Measurements from ENCODE around the gene PIGT. TPM values are rescaled to one million over a fixed set of nuclear protein-coding genes. Genes with fewer than 3 reads are reported as not detected.

PIGT gene
- total and polyA plus RNA-seq, 2 donors = 28.1 to 52.6 TPM

- no peaks in the 10 kb centered on the region for H3K4me1 ChIP-seq (ENCODE audit: control insufficient read depth in 2 of 2, insufficient read depth in 2 of 2, low read length in 2 of 2)
- no peaks in the 10 kb centered on the region for H3K9me3 ChIP-seq (ENCODE audit: control insufficient read depth in 2 of 2, insufficient read depth in 1 of 2, low read length in 1 of 2)
- WGBS = 94% methylated on average over 3 of the region's 3 CpGs
- H3K27me3 ChIP-seq (ENCODE audit: control insufficient read depth in 2 of 2, insufficient read depth in 1 of 2, low read length in 1 of 2) = no peaks in the 10 kb centered on the region
- no peaks in the 10 kb centered on the region for H3K36me3 ChIP-seq (ENCODE audit: control insufficient read depth in 2 of 2, insufficient read depth in 2 of 2, low read length in 1 of 2)
- no peak overlapping the region for H3K27ac ChIP-seq (ENCODE audit: low read depth in 1 of 2, low read length in 1 of 2)
- DNase-seq (ENCODE audit: low read depth in 6 of 9, low spot score in 9 of 9) = no peak
- H3K4me3 ChIP-seq (ENCODE audit: low read length in 2 of 2) = no peak overlapping the region
These were observed 23.2 kb upstream of the PIGT start for GRCh38 chr20:45392733-45393132.

- H3K27me3 ChIP-seq (ENCODE audit: control insufficient read depth in 2 of 2, insufficient read depth in 1 of 2, low read length in 1 of 2) = no peaks in the 10 kb centered on the region
- H3K4me3 ChIP-seq (ENCODE audit: low read length in 2 of 2) = no peak overlapping the region
- no peak overlapping the region for H3K27ac ChIP-seq (ENCODE audit: low read depth in 1 of 2, low read length in 1 of 2)
- no peaks in the 10 kb centered on the region for H3K4me1 ChIP-seq (ENCODE audit: control insufficient read depth in 2 of 2, insufficient read depth in 2 of 2, low read length in 2 of 2)
- DNase-seq (ENCODE audit: low read depth in 6 of 9, low spot score in 9 of 9) = no peak
- 89% methylated on average over 21 of the region's 21 CpGs for WGBS
- H3K36me3 ChIP-seq (ENCODE audit: control insufficient read depth in 2 of 2, insufficient read depth in 2 of 2, low read length in 1 of 2) = no peaks in the 10 kb centered on the region
- no peaks in the 10 kb centered on the region for H3K9me3 ChIP-seq (ENCODE audit: control insufficient read depth in 2 of 2, insufficient read depth in 1 of 2, low read length in 1 of 2)
These were observed 21.5 kb upstream of the PIGT start for GRCh38 chr20:45394221-45395113.

GRCh38 chr20:45395114-45395415 is 20.9 kb upstream of the PIGT start:
- no peaks in the 10 kb centered on the region for H3K4me1 ChIP-seq (ENCODE audit: control insufficient read depth in 2 of 2, insufficient read depth in 2 of 2, low read length in 2 of 2)
- H3K9me3 ChIP-seq (ENCODE audit: control insufficient read depth in 2 of 2, insufficient read depth in 1 of 2, low read length in 1 of 2) = no peaks in the 10 kb centered on the region
- H3K27me3 ChIP-seq (ENCODE audit: control insufficient read depth in 2 of 2, insufficient read depth in 1 of 2, low read length in 1 of 2) = no peaks in the 10 kb centered on the region
- H3K36me3 ChIP-seq (ENCODE audit: control insufficient read depth in 2 of 2, insufficient read depth in 2 of 2, low read length in 1 of 2) = no peaks in the 10 kb centered on the region
- no peak overlapping the region for H3K4me3 ChIP-seq (ENCODE audit: low read length in 2 of 2)
- DNase-seq (ENCODE audit: low read depth in 6 of 9, low spot score in 9 of 9) = no peak
- H3K27ac ChIP-seq (ENCODE audit: low read depth in 1 of 2, low read length in 1 of 2) = no peak overlapping the region
- WGBS = 95% methylated on average over 7 of the region's 7 CpGs

- Histone ChIP-seq H3K36me3 (ENCODE audit: control insufficient read depth in 2 of 2, insufficient read depth in 2 of 2, low read length in 1 of 2) (no peaks in the 10 kb centered on the region), H3K9me3 (ENCODE audit: control insufficient read depth in 2 of 2, insufficient read depth in 1 of 2, low read length in 1 of 2) (peaks cover 5 to 9% of the 10 kb centered on the region in 2 donors), H3K4me3 (ENCODE audit: low read length in 2 of 2) (no peak overlapping the region), H3K27ac (ENCODE audit: low read depth in 1 of 2, low read length in 1 of 2) (no peak overlapping the region), H3K27me3 (ENCODE audit: control insufficient read depth in 2 of 2, insufficient read depth in 1 of 2, low read length in 1 of 2) (peaks cover 5 to 6% of the 10 kb centered on the region in 2 donors), H3K4me1 (ENCODE audit: control insufficient read depth in 2 of 2, insufficient read depth in 2 of 2, low read length in 2 of 2) (no peaks in the 10 kb centered on the region)
- no peak for DNase-seq (ENCODE audit: low read depth in 6 of 9, low spot score in 9 of 9)
- 98% methylated on average over 1 of the region's 1 CpG for WGBS
These were observed 16.9 kb upstream of the PIGT start for GRCh38 chr20:45399018-45399417.

- H3K4me3 ChIP-seq (ENCODE audit: low read length in 2 of 2) = no peak overlapping the region
- H3K36me3 ChIP-seq (ENCODE audit: control insufficient read depth in 2 of 2, insufficient read depth in 2 of 2, low read length in 1 of 2) = no peaks in the 10 kb centered on the region
- peaks cover 5 to 20% of the 10 kb centered on the region in 2 donors for H3K27me3 ChIP-seq (ENCODE audit: control insufficient read depth in 2 of 2, insufficient read depth in 1 of 2, low read length in 1 of 2)
- peaks cover 0 to 3% of the 10 kb centered on the region in 2 donors for H3K4me1 ChIP-seq (ENCODE audit: control insufficient read depth in 2 of 2, insufficient read depth in 2 of 2, low read length in 2 of 2)
- H3K27ac ChIP-seq (ENCODE audit: low read depth in 1 of 2, low read length in 1 of 2) = no peak overlapping the region
- H3K9me3 ChIP-seq (ENCODE audit: control insufficient read depth in 2 of 2, insufficient read depth in 1 of 2, low read length in 1 of 2) = peaks cover 5 to 9% of the 10 kb centered on the region in 2 donors
- WGBS = 95% methylated on average over 6 of the region's 6 CpGs
- no peak for DNase-seq (ENCODE audit: low read depth in 6 of 9, low spot score in 9 of 9)
These were observed 15.5 kb upstream of the PIGT start for GRCh38 chr20:45400346-45401031.

- H3K27me3 ChIP-seq (ENCODE audit: control insufficient read depth in 2 of 2, insufficient read depth in 1 of 2, low read length in 1 of 2) = peaks cover 11 to 44% of the 10 kb centered on the region in 2 donors
- WGBS = 98% methylated on average over 1 of the region's 1 CpG
- H3K27ac ChIP-seq (ENCODE audit: low read depth in 1 of 2, low read length in 1 of 2) = no peak overlapping the region
- H3K4me1 ChIP-seq (ENCODE audit: control insufficient read depth in 2 of 2, insufficient read depth in 2 of 2, low read length in 2 of 2) = peaks cover 4 to 14% of the 10 kb centered on the region in 2 donors
- H3K36me3 ChIP-seq (ENCODE audit: control insufficient read depth in 2 of 2, insufficient read depth in 2 of 2, low read length in 1 of 2) = no peaks in the 10 kb centered on the region
- H3K4me3 ChIP-seq (ENCODE audit: low read length in 2 of 2) = no peak overlapping the region
- peaks cover 5 to 9% of the 10 kb centered on the region in 2 donors for H3K9me3 ChIP-seq (ENCODE audit: control insufficient read depth in 2 of 2, insufficient read depth in 1 of 2, low read length in 1 of 2)
- DNase-seq (ENCODE audit: low read depth in 6 of 9, low spot score in 9 of 9) = no peak
These were observed 13.0 kb upstream of the PIGT start for GRCh38 chr20:45402946-45403345.

GRCh38 chr20:45404438-45404837 is 11.5 kb upstream of the PIGT start:
- Histone ChIP-seq H3K4me1 (ENCODE audit: control insufficient read depth in 2 of 2, insufficient read depth in 2 of 2, low read length in 2 of 2) (peaks cover 4 to 18% of the 10 kb centered on the region in 2 donors), H3K9me3 (ENCODE audit: control insufficient read depth in 2 of 2, insufficient read depth in 1 of 2, low read length in 1 of 2) (peaks cover 5 to 14% of the 10 kb centered on the region in 2 donors), H3K27me3 (ENCODE audit: control insufficient read depth in 2 of 2, insufficient read depth in 1 of 2, low read length in 1 of 2) (peaks cover 11 to 53% of the 10 kb centered on the region in 2 donors), H3K27ac (ENCODE audit: low read depth in 1 of 2, low read length in 1 of 2) (no peak overlapping the region), H3K4me3 (ENCODE audit: low read length in 2 of 2) (no peak overlapping the region), H3K36me3 (ENCODE audit: control insufficient read depth in 2 of 2, insufficient read depth in 2 of 2, low read length in 1 of 2) (no peaks in the 10 kb centered on the region)
- 98% methylated on average over 1 of the region's 1 CpG for WGBS
- DNase-seq (ENCODE audit: low read depth in 6 of 9, low spot score in 9 of 9) = no peak

GRCh38 chr20:45405571-45406259 is 10.2 kb upstream of the PIGT start:
- peaks cover 2 to 10% of the 10 kb centered on the region in 2 donors for H3K9me3 ChIP-seq (ENCODE audit: control insufficient read depth in 2 of 2, insufficient read depth in 1 of 2, low read length in 1 of 2)
- H3K27ac ChIP-seq (ENCODE audit: low read depth in 1 of 2, low read length in 1 of 2) = peak overlapping the region in 1 of 2 donors; percentile 82
- WGBS = 3% methylated on average over 49 of the region's 49 CpGs
- H3K4me1 ChIP-seq (ENCODE audit: control insufficient read depth in 2 of 2, insufficient read depth in 2 of 2, low read length in 2 of 2) = peaks cover 4 to 18% of the 10 kb centered on the region in 2 donors
- no peaks in the 10 kb centered on the region for H3K36me3 ChIP-seq (ENCODE audit: control insufficient read depth in 2 of 2, insufficient read depth in 2 of 2, low read length in 1 of 2)
- H3K27me3 ChIP-seq (ENCODE audit: control insufficient read depth in 2 of 2, insufficient read depth in 1 of 2, low read length in 1 of 2) = peaks cover 11 to 59% of the 10 kb centered on the region in 2 donors
- H3K4me3 ChIP-seq (ENCODE audit: low read length in 2 of 2) = peak overlapping the region; percentile 49 to 77
- DNase-seq (ENCODE audit: low read depth in 6 of 9, low spot score in 9 of 9) = peak in 1 of 9 donors; percentile 3
